Measurements from ENCODE around the gene SPATA13.

- no peak for TF ChIP-seq CTCF (IDR thresholded peaks at IDR 0.05; ENCODE audit: borderline replicate concordance, extremely low read depth, low read length, poor library complexity, severe bottlenecking)
- no peak for TF ChIP-seq EZH2 (IDR thresholded peaks at IDR 0.05; ENCODE audit: borderline replicate concordance, low read depth, low read length, severe bottlenecking)
Observed at GRCh38 chr13:24187185-24187584, 26.7 kb downstream of the SPATA13 start.

All from DND-41 (cell line).